Neural cell (in vitro differentiated cells): ENCODE measurements around the gene SYNPO2. TPM values are rescaled to one million over a fixed set of nuclear protein-coding genes. Genes with fewer than 3 reads are reported as not detected.

Experiments
- H2AFZ ChIP-seq: fragments of 200-600, 300-800 bp; sonication (generic), shearing (Covaris generic); 2 replicates; pipeline ENCODE4 v1.6.0; 2014; ENCODE audit warnings: low read depth, mild to moderate bottlenecking, antibody characterized with exemption, low read length, moderate library complexity
- H3F3A ChIP-seq: fragments of 200-600 bp; shearing (Covaris generic); 2 replicates; pipeline ENCODE4 v1.6.1; 2016; ENCODE audit warnings: mild to moderate bottlenecking, moderate library complexity, mixed read lengths, antibody characterized with exemption, low read length; ENCODE audit not compliant: insufficient read depth, poor library complexity, severe bottlenecking
- H3K27ac ChIP-seq: fragments of 200-600, 300-800 bp; sonication (generic), shearing (Covaris generic); 2 replicates; pipeline ENCODE4 v1.5.1; 2014; ENCODE audit warnings: mild to moderate bottlenecking, low read length, moderate library complexity
- H3K27me3 ChIP-seq: fragments of 300-800, 200-600 bp; sonication (generic), shearing (Covaris generic); 2 replicates; pipeline ENCODE4 v1.6.0; 2014; ENCODE audit warnings: mild to moderate bottlenecking, low read depth, low read length, moderate library complexity; ENCODE audit not compliant: insufficient read depth
- H3K36me3 ChIP-seq: fragments of 300-800, 200-600 bp; sonication (generic), shearing (Covaris generic); 2 replicates; pipeline ENCODE4 v1.5.1; 2014; ENCODE audit warnings: mild to moderate bottlenecking, antibody characterized with exemption, low read length, moderate library complexity; ENCODE audit not compliant: insufficient read depth
- H3K4me2 ChIP-seq: fragments of 300-800, 200-600 bp; sonication (generic), shearing (Covaris generic); 2 replicates; pipeline ENCODE4 v1.6.0; 2014; ENCODE audit warnings: mild to moderate bottlenecking, low read length
- H3K4me3 ChIP-seq: fragments of 300-800, 200-600 bp; sonication (generic), shearing (Covaris generic); 2 replicates; pipeline ENCODE4 v1.5.1; 2014; ENCODE audit warnings: mild to moderate bottlenecking, low read length, moderate library complexity
- H3K79me2 ChIP-seq: fragments of 200-600 bp; shearing (Covaris generic); replicated peaks from 2 replicates; pipeline ENCODE4 v1.6.0; 2014; ENCODE audit warnings: mild to moderate bottlenecking, low read length, moderate library complexity; ENCODE audit not compliant: insufficient read depth
- H3K9ac ChIP-seq: fragments of 300-800, 200-600 bp; sonication (generic), shearing (Covaris generic); 2 replicates; pipeline ENCODE4 v1.6.1; 2016; ENCODE audit warnings: mild to moderate bottlenecking, low read length, mixed read lengths
- H3K9me2 ChIP-seq: fragments of 200-600 bp; shearing (Covaris generic); 2 replicates; pipeline ENCODE4 v1.6.1; 2016; ENCODE audit warnings: mild to moderate bottlenecking, low read length, mixed read lengths; ENCODE audit not compliant: insufficient read depth
- H3K9me3 ChIP-seq: fragments of 200-600, 300-800 bp; sonication (generic), shearing (Covaris generic); 2 replicates; pipeline ENCODE4 v1.6.1; 2016; ENCODE audit warnings: mild to moderate bottlenecking, mixed run types, low read length, moderate library complexity, mixed read lengths
- H4K20me1 ChIP-seq: fragments of 200-600 bp; shearing (Covaris generic); 2 replicates; pipeline ENCODE4 v1.6.1; 2016; ENCODE audit warnings: mild to moderate bottlenecking, mixed run types; ENCODE audit not compliant: insufficient read depth
- CTCF ChIP-seq: fragments of 450-650 bp; IDR thresholded peaks from 2 replicates; pipeline ENCODE4 v1.5.1; 2014; ENCODE audit warnings: antibody characterized with exemption, mild to moderate bottlenecking, moderate library complexity; ENCODE audit not compliant: poor library complexity, severe bottlenecking
- EP300 ChIP-seq: fragments of 450-650 bp; conservative IDR thresholded peaks from 2 replicates; pipeline ENCODE4 v1.6.1; 2014; ENCODE audit warnings: antibody characterized with exemption, mild to moderate bottlenecking, moderate library complexity; ENCODE audit not compliant: poor library complexity, severe bottlenecking
- EZH2 ChIP-seq: fragments of 200-600, 300-800 bp; shearing (Covaris generic), sonication (generic); IDR thresholded peaks from 2 replicates; pipeline ENCODE4 v1.6.1; 2014; ENCODE audit warnings: antibody characterized with exemption, low read length, borderline replicate concordance, mild to moderate bottlenecking; ENCODE audit not compliant: insufficient read depth, poor library complexity, severe bottlenecking
- MXI1 ChIP-seq: fragments of 450-650 bp; conservative IDR thresholded peaks from 2 replicates; pipeline ENCODE4 v1.6.1; 2014; ENCODE audit warnings: antibody characterized with exemption, mild to moderate bottlenecking; ENCODE audit not compliant: poor library complexity, severe bottlenecking
- POLR2AphosphoS5 ChIP-seq: IDR thresholded peaks from 2 replicates; pipeline ENCODE4 v1.6.1; 2012
- RAD21 ChIP-seq: fragments of 450-650 bp; conservative IDR thresholded peaks from 2 replicates; pipeline ENCODE4 v1.6.1; 2014; ENCODE audit warnings: antibody characterized with exemption, mild to moderate bottlenecking, moderate library complexity
- REST ChIP-seq: IDR thresholded peaks from 2 replicates; pipeline ENCODE4 v1.6.1; 2012; ENCODE audit warnings: borderline replicate concordance
- SMC3 ChIP-seq: fragments of 450-650 bp; conservative IDR thresholded peaks from 2 replicates; pipeline ENCODE4 v1.6.1; 2014; ENCODE audit warnings: antibody characterized with exemption, mild to moderate bottlenecking, moderate library complexity; ENCODE audit not compliant: poor library complexity
- TAF1 ChIP-seq: IDR thresholded peaks from 2 replicates; pipeline ENCODE4 v1.6.1; 2012; ENCODE audit warnings: low read depth
- polyA plus RNA-seq: library from polyadenylated mRNA; depleted of rRNA; stranded (reverse); fragments of >200 nt; gene quantifications from 2 replicates; pipeline ENCODE4 v1.2.3, GENCODE V29; 2014

SYNPO2 gene
- polyA plus RNA-seq, 1 donor from 2014 or later: 0.14 TPM

GRCh38 chr4:119087121-119087520 is 198.5 kb downstream of the SYNPO2 start:
- H4K20me1 ChIP-seq: no peaks in the 10 kb centered on the region
- no peaks in the 10 kb centered on the region for H3K36me3 ChIP-seq
- H3K4me2 ChIP-seq: no peak overlapping the region
- no peaks in the 10 kb centered on the region for H3K9me2 ChIP-seq
- TF ChIP-seq TAF1: no peak
- TF ChIP-seq CTCF: no peak
- no peak for TF ChIP-seq EZH2
- no peak for TF ChIP-seq RAD21
- no peak for TF ChIP-seq POLR2AphosphoS5
- TF ChIP-seq SMC3: no peak
- TF ChIP-seq MXI1: no peak
- no peak overlapping the region for H3K27ac ChIP-seq
- H3K27me3 ChIP-seq: no peaks in the 10 kb centered on the region
- no peaks in the 10 kb centered on the region for H3K9me3 ChIP-seq
- H3K9ac ChIP-seq: no peak overlapping the region
- H3F3A ChIP-seq: no peaks in the 10 kb centered on the region
- no peak overlapping the region for H3K4me3 ChIP-seq
- H2AFZ ChIP-seq: no peak overlapping the region
- no peaks in the 10 kb centered on the region for H3K79me2 ChIP-seq

- Histone ChIP-seq H3K4me3 (no peak overlapping the region), H3F3A (no peaks in the 10 kb centered on the region), H3K9me2 (no peaks in the 10 kb centered on the region), H3K9me3 (no peaks in the 10 kb centered on the region), H3K9ac (no peak overlapping the region), H3K27ac (no peak overlapping the region), H3K36me3 (no peaks in the 10 kb centered on the region), H3K4me2 (no peak overlapping the region), H4K20me1 (no peaks in the 10 kb centered on the region), H2AFZ (no peak overlapping the region), H3K27me3 (no peaks in the 10 kb centered on the region), H3K79me2 (no peaks in the 10 kb centered on the region)
- TF ChIP-seq SMC3: no peak
- no peak for TF ChIP-seq RAD21
- no peak for TF ChIP-seq CTCF
- no peak for TF ChIP-seq TAF1
- TF ChIP-seq REST: no peak
- TF ChIP-seq EP300: no peak
- no peak for TF ChIP-seq EZH2
- TF ChIP-seq MXI1: no peak
- TF ChIP-seq POLR2AphosphoS5: no peak
These were observed 199.0 kb downstream of the SYNPO2 start for GRCh38 chr4:119087656-119088055.
